Endothelial cell of umbilical vein (primary cell): ENCODE results near the gene CFL1. TPM values are rescaled to one million over a fixed set of nuclear protein-coding genes. Genes with fewer than 3 reads are reported as not detected.

Experiments used
- BruUV-seq: library from RNA; stranded (reverse); fragments of 400-500 nt; replicated peaks from 2 replicates; lab custom pipeline; 2021; lab: Mats Ljungman, UMichigan
- CTCF ChIA-PET: fragments of 300-600, 350-600 bp; sonication (Branson Sonifier 250); formaldehyde crosslinking; loops from one replicate; lab custom pipeline; 2021; ENCODE audit warnings: antibody characterized with exemption, inconsistent platforms; lab: Charles Lee
- POLR2A ChIA-PET: fragments of 300-600, 350-600 bp; sonication (Branson Sonifier 250); formaldehyde crosslinking; loops from one replicate; lab custom pipeline; 2021; ENCODE audit warnings: antibody characterized with exemption, inconsistent platforms; lab: Charles Lee
- DNase-seq: peaks from one replicate; pipeline ENCODE4 v3.0.0-alpha.2; 2011; ENCODE audit warnings: low read depth, low spot score
- FAIRE-seq: peaks from 2 replicates; lab custom pipeline; 2011; peaks lifted over from hg19 to GRCh38; lab: Jason Lieb, UNC
- H2AFZ ChIP-seq: 2 replicates; pipeline ENCODE4 v1.6.0; 2012; ENCODE audit warnings: low read depth, low read length, control low read depth, inconsistent platforms
- H3K27ac ChIP-seq: 2 replicates; pipeline ENCODE4 v1.5.1; 2011; ENCODE audit warnings: low read depth, mild to moderate bottlenecking, control low read depth, low read length, moderate library complexity; ENCODE audit not compliant: insufficient read depth
- H3K27me3 ChIP-seq, 2 experiments: 2 replicates each; pipeline versions ENCODE4 v1.6.0 to v1.6.1; 2011; ENCODE audit warnings: low read length in 2 of 2, mixed read lengths in 1 of 2; ENCODE audit not compliant: control insufficient read depth in 2 of 2, insufficient read depth in 2 of 2
- H3K36me3 ChIP-seq, 2 experiments: 2 replicates in 1 of 2; 3 replicates in 1 of 2; pipeline ENCODE4 v1.5.1; 2011; ENCODE audit warnings: low read length in 2 of 2, mild to moderate bottlenecking in 1 of 2, moderate library complexity in 1 of 2; ENCODE audit not compliant: control insufficient read depth in 2 of 2, insufficient read depth in 2 of 2; ENCODE audit errors: extremely low read depth in 1 of 2
- H3K4me1 ChIP-seq: 3 replicates; pipeline ENCODE4 v1.5.1; 2011; ENCODE audit warnings: mild to moderate bottlenecking, low read length; ENCODE audit not compliant: control insufficient read depth, insufficient read depth; ENCODE audit errors: extremely low read depth
- H3K4me2 ChIP-seq: 2 replicates; pipeline ENCODE4 v1.6.1; 2011; ENCODE audit warnings: low read length, control low read depth, mixed read lengths; ENCODE audit not compliant: insufficient read depth
- H3K4me3 ChIP-seq, 3 experiments: fragments of 200-600 bp in 1 of 3; sonication (generic), shearing (Covaris generic) in 1 of 3; replicated peaks in 1 of 3; 2 replicates each; pipeline ENCODE4 v1.5.1; 2011 to 2016; ENCODE audit warnings: control low read depth in 3 of 3, low read length in 3 of 3, mild to moderate bottlenecking in 2 of 3, inconsistent platforms in 1 of 3, low read depth in 1 of 3, moderate library complexity in 1 of 3; ENCODE audit not compliant: insufficient read depth in 1 of 3
- H3K79me2 ChIP-seq: 2 replicates; pipeline ENCODE4 v1.6.0; 2012; ENCODE audit warnings: low read length, inconsistent platforms; ENCODE audit not compliant: control insufficient read depth, insufficient read depth
- H3K9ac ChIP-seq: replicated peaks from 2 replicates; pipeline ENCODE3; 2011; ENCODE audit warnings: low read length, control low read depth; ENCODE audit not compliant: insufficient read depth; ENCODE audit errors: extremely low read depth
- H3K9me1 ChIP-seq: replicated peaks from 3 replicates; pipeline ENCODE4 v1.6.0; 2011; ENCODE audit warnings: mild to moderate bottlenecking, low read length; ENCODE audit not compliant: control insufficient read depth, insufficient read depth; ENCODE audit errors: extremely low read depth
- H3K9me3 ChIP-seq: replicated peaks from 2 replicates; pipeline ENCODE4 v1.5.1; 2012; ENCODE audit warnings: low read length, inconsistent platforms; ENCODE audit not compliant: control insufficient read depth, insufficient read depth
- H4K20me1 ChIP-seq: replicated peaks from 2 replicates; pipeline ENCODE3; 2011; ENCODE audit warnings: mild to moderate bottlenecking, low read length; ENCODE audit not compliant: control insufficient read depth, insufficient read depth; ENCODE audit errors: extremely low read depth
- GATA2 ChIP-seq: IDR thresholded peaks from 2 replicates; pipeline ENCODE4 v1.7.0; 2011; ENCODE audit warnings: low read depth, mild to moderate bottlenecking, moderate library complexity, mixed read lengths, low read length; ENCODE audit not compliant: insufficient read length, insufficient read depth
- JUN ChIP-seq: IDR thresholded peaks from 2 replicates; pipeline ENCODE4 v1.6.1; 2011; ENCODE audit warnings: borderline replicate concordance, low read depth; ENCODE audit not compliant: insufficient read length, insufficient read depth
- POLR2A ChIP-seq: IDR thresholded peaks from 2 replicates; pipeline ENCODE4 v1.6.1; 2012; ENCODE audit warnings: low read depth, mild to moderate bottlenecking, control low read depth, low read length
- POLR2AphosphoS5 ChIP-seq: IDR thresholded peaks from 2 replicates; pipeline ENCODE4 v1.6.1; 2012; ENCODE audit warnings: low read depth, mild to moderate bottlenecking, control low read depth, low read length, moderate library complexity; ENCODE audit not compliant: insufficient read depth
- dilution Hi-C: fragments of 300-500 bp; cut with MboI; formaldehyde crosslinking; loops from one replicate; pipeline ENCODE4 v1.15.0; 2019; ENCODE audit warnings: low sequenced_read_pairs; ENCODE audit not compliant: extremely low pct_ligation_motif_present
- intact Hi-C: fragments of 100-400 bp; cut with micrococcal nuclease; formaldehyde crosslinking; loops from one replicate; pipeline ENCODE4 v1.10.0; 2022
- polyA plus RNA-seq, 4 experiments: library from polyadenylated mRNA; depleted of rRNA in 3 of 4; stranded (reverse) in 3 of 4; unstranded in 1 of 4; fragments of >200 nt; gene quantifications; 2 replicates each; pipeline versions ENCODE4 v1.2.1 to v1.2.3, GENCODE V29; 2011 to 2012; ENCODE audit warnings: missing spikeins in 1 of 4
- total RNA-seq: library from RNA; stranded (reverse); gene quantifications from 2 replicates; pipeline ENCODE4 v1.2.3, GENCODE V29; 2021

CFL1 gene
- total and polyA plus RNA-seq, 2 donors (not counting 3 experiments of a cell fraction or from before 2014, with no cell fraction given) = 1,844 to 2,403 TPM

- TF ChIP-seq GATA2 = no peak
- TF ChIP-seq POLR2A = peak; percentile 63
- no peak for DNase-seq
- Histone ChIP-seq H3K4me2 (peak overlapping the region; percentile 68), H3K27ac (peak overlapping the region; percentile 87), H3K4me3 (peak overlapping the region; percentile 58 to 79 (median 69)), H4K20me1 (no peaks in the 10 kb centered on the region), H3K9ac (peak overlapping the region; percentile 99), H3K79me2 (peaks cover 58% of the 10 kb centered on the region), H3K9me1 (no peaks in the 10 kb centered on the region), H3K4me1 (peaks cover 49% of the 10 kb centered on the region), H3K9me3 (no peaks in the 10 kb centered on the region), H3K36me3 (peaks cover 5 to 8% of the 10 kb centered on the region in 2 experiments), H3K27me3 (no peaks in the 10 kb centered on the region), H2AFZ (no peak overlapping the region)
- FAIRE-seq = peak; percentile 90
- ChIA-PET POLR2A (interaction anchor here (0.7 to 4.2 kb wide), 6 partner anchors 8 to 86 kb away, joined by 3 to 29 read pairs (median 13); partner anchors contain the start of genes CCDC85B and FIBP), CTCF (interaction anchor here (1.1 to 6.2 kb wide), 4 partner anchors 9 to 16 kb away, joined by 3 to 69 read pairs (median 15); partner anchors contain the start of genes CCDC85B and FIBP)
- dilution Hi-C loops = no loop called here
- TSS peak; percentile 50 for BruUV-seq
- intact Hi-C loops = loop anchor here (1.0 kb wide), 1 partner anchor 8 kb away; no protein-coding TSS in a partner anchor
These were observed 40.8 kb upstream of the CFL1 start for GRCh38 chr11:65898656-65899355.

GRCh38 chr11:65897020-65897471 lies 39.1 kb upstream of the CFL1 start:
- POLR2A ChIA-PET = interaction anchor here (0.7 to 2.5 kb wide), 3 partner anchors 8 to 375 kb away, joined by 3 to 16 read pairs (median 4); partner anchors contain the start of gene FIBP
- H3K9me1 ChIP-seq = no peaks in the 10 kb centered on the region
- intact Hi-C loops = no loop called here
- BruUV-seq = no TSS peak
- H3K9ac ChIP-seq = no peak overlapping the region
- peak overlapping the region; percentile 27 for H3K27ac ChIP-seq
- H3K4me2 ChIP-seq = peak overlapping the region; percentile 37
- H3K4me1 ChIP-seq = peaks cover 58% of the 10 kb centered on the region
- DNase-seq = no peak
- H3K36me3 ChIP-seq = peaks cover 5 to 8% of the 10 kb centered on the region in 2 experiments
- peak; percentile 48 for FAIRE-seq
- H3K9me3 ChIP-seq = no peaks in the 10 kb centered on the region
- no peaks in the 10 kb centered on the region for H4K20me1 ChIP-seq
- TF ChIP-seq POLR2AphosphoS5 = peak; percentile 30
- no peak for TF ChIP-seq JUN
- CTCF ChIA-PET = interaction anchor here (0.8 to 6.2 kb wide), 2 partner anchors 7 to 19 kb away, joined by 3 to 69 read pairs; partner anchors contain the start of genes CCDC85B and FIBP
- H3K27me3 ChIP-seq = no peaks in the 10 kb centered on the region
- peaks cover 75% of the 10 kb centered on the region for H3K79me2 ChIP-seq
- no peak overlapping the region for H2AFZ ChIP-seq
- H3K4me3 ChIP-seq = no peak overlapping the region
- dilution Hi-C loops = no loop called here
